WTC11 (cell line): Measurements from ENCODE around the gene UBL4A. TPM values are rescaled to one million over a fixed set of nuclear protein-coding genes. Genes with fewer than 3 reads are reported as not detected.

ENCODE experiments used
- ATAC-seq: fragments of 200-7000 bp; cut with Tn5 transposase; 2 replicates; pipeline ENCODE4 v1.10.0; 2021; ENCODE audit warnings: mild to moderate bottlenecking, moderate library complexity
- CTCF ChIA-PET: fragments of 300-600 bp; sonication (Branson Sonifier 250); formaldehyde crosslinking; loops from one replicate; lab custom pipeline; 2021; ENCODE audit warnings: antibody characterized with exemption; lab: Charles Lee
- POLR2A ChIA-PET: fragments of 350-600 bp; sonication (Branson Sonifier 250); formaldehyde crosslinking; loops from one replicate; lab custom pipeline; 2021; ENCODE audit warnings: antibody characterized with exemption; lab: Charles Lee
- DNase-seq: peaks from one replicate; pipeline ENCODE4 v3.0.0; 2021; ENCODE audit warnings: low spot score
- H3K27ac Mint-ChIP-seq: 2 replicates; pipeline ENCODE4 v1.8.0; 2021; ENCODE audit warnings: mixed read lengths
- H3K27me3 Mint-ChIP-seq: 2 replicates; pipeline ENCODE4 v1.8.0; 2021; ENCODE audit warnings: low read depth, mild to moderate bottlenecking, moderate library complexity, mixed read lengths
- H3K36me3 Mint-ChIP-seq: 2 replicates; pipeline ENCODE4 v1.8.0; 2021; ENCODE audit warnings: mixed read lengths
- H3K4me1 Mint-ChIP-seq: 2 replicates; pipeline ENCODE4 v1.8.0; 2022; ENCODE audit warnings: mixed read lengths
- H3K4me3 Mint-ChIP-seq: 2 replicates; pipeline ENCODE4 v1.8.0; 2021; ENCODE audit warnings: mild to moderate bottlenecking, moderate library complexity, mixed read lengths
- H3K9me3 Mint-ChIP-seq: 2 replicates; pipeline ENCODE4 v1.8.0; 2021; ENCODE audit warnings: mixed read lengths
- FOXP1 ChIP-seq: sonication (generic); formaldehyde crosslinking; IDR thresholded peaks from 2 replicates; pipeline ENCODE4 v1.8.0; 2022; ENCODE audit warnings: missing genetic modification reagents, mild to moderate bottlenecking, moderate library complexity, borderline replicate concordance
- HMGA2 ChIP-seq: fragments of 250-450 bp; sonication (Bioruptor Pico); IDR thresholded peaks from 2 replicates; pipeline ENCODE4 v1.4.0; 2021; ENCODE audit warnings: mild to moderate bottlenecking, moderate library complexity
- NFE2L1 ChIP-seq: sonication (generic); formaldehyde crosslinking; IDR thresholded peaks from 2 replicates; pipeline ENCODE4 v1.8.1; 2023; ENCODE audit warnings: missing genetic modification reagents
- NFYB ChIP-seq: sonication (generic); formaldehyde crosslinking; conservative IDR thresholded peaks from 2 replicates; pipeline ENCODE4 v1.8.0; 2022; ENCODE audit warnings: low read depth, missing genetic modification reagents
- NR3C1 ChIP-seq: sonication (generic); formaldehyde crosslinking; conservative IDR thresholded peaks from 2 replicates; pipeline ENCODE4 v1.8.1; 2023; ENCODE audit warnings: low read depth, mild to moderate bottlenecking, missing genetic modification reagents
- PRRX2 ChIP-seq: fragments of 250-450 bp; sonication (Bioruptor Pico); IDR thresholded peaks from 2 replicates; pipeline ENCODE4 v1.8.0; 2021; ENCODE audit warnings: mild to moderate bottlenecking
- RELA ChIP-seq: sonication (generic); formaldehyde crosslinking; IDR thresholded peaks from 2 replicates; pipeline ENCODE4 v1.8.1; 2022; ENCODE audit warnings: missing genetic modification reagents, mild to moderate bottlenecking, borderline replicate concordance
- TCF7 ChIP-seq: sonication (generic); formaldehyde crosslinking; IDR thresholded peaks from 2 replicates; pipeline ENCODE4 v1.8.0; 2022; ENCODE audit warnings: mild to moderate bottlenecking, low read depth, missing genetic modification reagents, moderate library complexity
- TP53 ChIP-seq: sonication (generic); formaldehyde crosslinking; IDR thresholded peaks from 2 replicates; pipeline ENCODE4 v1.8.1; 2023; ENCODE audit warnings: mild to moderate bottlenecking, missing genetic modification reagents
- ZNF121 ChIP-seq: sonication (generic); formaldehyde crosslinking; IDR thresholded peaks from 2 replicates; pipeline ENCODE4 v1.8.0; 2023; ENCODE audit warnings: missing genetic modification reagents
- ZNF317 ChIP-seq: sonication (generic); formaldehyde crosslinking; IDR thresholded peaks from 2 replicates; pipeline ENCODE4 v1.8.1; 2023; ENCODE audit warnings: low read depth, mild to moderate bottlenecking, moderate library complexity, missing genetic modification reagents, borderline replicate concordance
- ZNF671 ChIP-seq: fragments of 250-450 bp; sonication (Bioruptor Pico); IDR thresholded peaks from 2 replicates; pipeline ENCODE4 v1.8.0; 2021; ENCODE audit warnings: mild to moderate bottlenecking
- total RNA-seq: library from RNA; stranded (reverse); gene quantifications from 3 replicates; pipeline ENCODE4 v1.2.3, GENCODE V29; 2021
- TF ChIP-seq, protein P1 (sequence below): fragments of 250-450 bp; sonication (Bioruptor Pico); IDR thresholded peaks from 2 replicates; pipeline ENCODE4 v1.8.0; 2021; ENCODE audit warnings: mild to moderate bottlenecking
- TF ChIP-seq, protein P2 (sequence below): sonication (generic); formaldehyde crosslinking; IDR thresholded peaks from 2 replicates; pipeline ENCODE4 v1.8.1; 2023; ENCODE audit warnings: mild to moderate bottlenecking, missing genetic modification reagents
- TF ChIP-seq, protein P3 (sequence below): sonication (generic); formaldehyde crosslinking; IDR thresholded peaks from 2 replicates; pipeline ENCODE4 v1.8.1; 2023; ENCODE audit warnings: mild to moderate bottlenecking, missing genetic modification reagents, borderline replicate concordance
- TF ChIP-seq, protein P4 (sequence below): fragments of 250-450 bp; sonication (Bioruptor Pico); IDR thresholded peaks from 2 replicates; pipeline ENCODE4 v1.9.0; 2021; ENCODE audit warnings: mild to moderate bottlenecking
- TF ChIP-seq, protein P5 (sequence below): sonication (generic); formaldehyde crosslinking; IDR thresholded peaks from 2 replicates; pipeline ENCODE4 v1.8.1; 2023; ENCODE audit warnings: mild to moderate bottlenecking, missing genetic modification reagents, moderate library complexity

The UBL4A gene
- total RNA-seq, 1 experiment from 2014 or later, result 34.0 TPM

DNA sequence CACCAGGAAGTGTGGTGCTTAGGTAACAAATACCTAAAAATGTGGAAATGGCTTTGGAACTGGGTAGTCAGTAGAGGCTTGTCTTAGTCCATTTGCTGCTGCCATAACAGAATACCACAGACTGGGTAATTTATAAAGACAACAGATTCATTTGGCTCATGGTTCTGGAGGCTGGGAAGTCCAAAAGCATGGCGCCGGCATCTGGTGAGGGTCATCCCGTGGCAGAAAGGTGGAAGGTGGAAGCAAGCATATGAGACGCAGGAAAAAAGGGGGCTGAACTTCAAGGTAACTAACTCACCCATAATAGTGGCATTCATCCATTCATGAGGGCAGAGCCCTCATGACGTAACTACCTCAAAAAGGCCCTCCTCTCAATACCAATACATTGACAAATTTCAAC lies 23.0 kb upstream of the UBL4A start:
- Mint-ChIP-seq H3K4me1 (no peaks in the 10 kb centered on the region), H3K27me3 (no peaks in the 10 kb centered on the region; the same call in 1 of the 2 replicates), H3K27ac (no peak overlapping the region), H3K9me3 (no peaks in the 10 kb centered on the region), H3K36me3 (peaks cover 15% of the 10 kb centered on the region), H3K4me3 (no peak overlapping the region)
- POLR2A ChIA-PET, result no interaction called here
- CTCF ChIA-PET, result no interaction called here
- ATAC-seq (no peak), DNase-seq (no peak)
- TF ChIP-seq, protein P1, sequence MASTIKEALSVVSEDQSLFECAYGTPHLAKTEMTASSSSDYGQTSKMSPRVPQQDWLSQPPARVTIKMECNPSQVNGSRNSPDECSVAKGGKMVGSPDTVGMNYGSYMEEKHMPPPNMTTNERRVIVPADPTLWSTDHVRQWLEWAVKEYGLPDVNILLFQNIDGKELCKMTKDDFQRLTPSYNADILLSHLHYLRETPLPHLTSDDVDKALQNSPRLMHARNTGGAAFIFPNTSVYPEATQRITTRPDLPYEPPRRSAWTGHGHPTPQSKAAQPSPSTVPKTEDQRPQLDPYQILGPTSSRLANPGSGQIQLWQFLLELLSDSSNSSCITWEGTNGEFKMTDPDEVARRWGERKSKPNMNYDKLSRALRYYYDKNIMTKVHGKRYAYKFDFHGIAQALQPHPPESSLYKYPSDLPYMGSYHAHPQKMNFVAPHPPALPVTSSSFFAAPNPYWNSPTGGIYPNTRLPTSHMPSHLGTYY, result no peak
- TF ChIP-seq, protein P2, sequence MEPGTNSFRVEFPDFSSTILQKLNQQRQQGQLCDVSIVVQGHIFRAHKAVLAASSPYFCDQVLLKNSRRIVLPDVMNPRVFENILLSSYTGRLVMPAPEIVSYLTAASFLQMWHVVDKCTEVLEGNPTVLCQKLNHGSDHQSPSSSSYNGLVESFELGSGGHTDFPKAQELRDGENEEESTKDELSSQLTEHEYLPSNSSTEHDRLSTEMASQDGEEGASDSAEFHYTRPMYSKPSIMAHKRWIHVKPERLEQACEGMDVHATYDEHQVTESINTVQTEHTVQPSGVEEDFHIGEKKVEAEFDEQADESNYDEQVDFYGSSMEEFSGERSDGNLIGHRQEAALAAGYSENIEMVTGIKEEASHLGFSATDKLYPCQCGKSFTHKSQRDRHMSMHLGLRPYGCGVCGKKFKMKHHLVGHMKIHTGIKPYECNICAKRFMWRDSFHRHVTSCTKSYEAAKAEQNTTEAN (CRISPR knock-in tag), result no peak
- TF ChIP-seq TP53 (CRISPR knock-in tag), result no peak
- TF ChIP-seq FOXP1 (CRISPR knock-in tag), result no peak
- no peak for TF ChIP-seq NFYB (CRISPR knock-in tag)
- no peak for TF ChIP-seq ZNF317
- TF ChIP-seq RELA, result no peak
- TF ChIP-seq, protein P3, sequence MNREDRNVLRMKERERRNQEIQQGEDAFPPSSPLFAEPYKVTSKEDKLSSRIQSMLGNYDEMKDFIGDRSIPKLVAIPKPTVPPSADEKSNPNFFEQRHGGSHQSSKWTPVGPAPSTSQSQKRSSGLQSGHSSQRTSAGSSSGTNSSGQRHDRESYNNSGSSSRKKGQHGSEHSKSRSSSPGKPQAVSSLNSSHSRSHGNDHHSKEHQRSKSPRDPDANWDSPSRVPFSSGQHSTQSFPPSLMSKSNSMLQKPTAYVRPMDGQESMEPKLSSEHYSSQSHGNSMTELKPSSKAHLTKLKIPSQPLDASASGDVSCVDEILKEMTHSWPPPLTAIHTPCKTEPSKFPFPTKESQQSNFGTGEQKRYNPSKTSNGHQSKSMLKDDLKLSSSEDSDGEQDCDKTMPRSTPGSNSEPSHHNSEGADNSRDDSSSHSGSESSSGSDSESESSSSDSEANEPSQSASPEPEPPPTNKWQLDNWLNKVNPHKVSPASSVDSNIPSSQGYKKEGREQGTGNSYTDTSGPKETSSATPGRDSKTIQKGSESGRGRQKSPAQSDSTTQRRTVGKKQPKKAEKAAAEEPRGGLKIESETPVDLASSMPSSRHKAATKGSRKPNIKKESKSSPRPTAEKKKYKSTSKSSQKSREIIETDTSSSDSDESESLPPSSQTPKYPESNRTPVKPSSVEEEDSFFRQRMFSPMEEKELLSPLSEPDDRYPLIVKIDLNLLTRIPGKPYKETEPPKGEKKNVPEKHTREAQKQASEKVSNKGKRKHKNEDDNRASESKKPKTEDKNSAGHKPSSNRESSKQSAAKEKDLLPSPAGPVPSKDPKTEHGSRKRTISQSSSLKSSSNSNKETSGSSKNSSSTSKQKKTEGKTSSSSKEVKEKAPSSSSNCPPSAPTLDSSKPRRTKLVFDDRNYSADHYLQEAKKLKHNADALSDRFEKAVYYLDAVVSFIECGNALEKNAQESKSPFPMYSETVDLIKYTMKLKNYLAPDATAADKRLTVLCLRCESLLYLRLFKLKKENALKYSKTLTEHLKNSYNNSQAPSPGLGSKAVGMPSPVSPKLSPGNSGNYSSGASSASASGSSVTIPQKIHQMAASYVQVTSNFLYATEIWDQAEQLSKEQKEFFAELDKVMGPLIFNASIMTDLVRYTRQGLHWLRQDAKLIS, result no peak
- TF ChIP-seq, protein P4, sequence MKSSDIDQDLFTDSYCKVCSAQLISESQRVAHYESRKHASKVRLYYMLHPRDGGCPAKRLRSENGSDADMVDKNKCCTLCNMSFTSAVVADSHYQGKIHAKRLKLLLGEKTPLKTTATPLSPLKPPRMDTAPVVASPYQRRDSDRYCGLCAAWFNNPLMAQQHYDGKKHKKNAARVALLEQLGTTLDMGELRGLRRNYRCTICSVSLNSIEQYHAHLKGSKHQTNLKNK (CRISPR knock-in tag), result no peak
- no peak for TF ChIP-seq ZNF121
- TF ChIP-seq TCF7 (CRISPR knock-in tag), result no peak
- no peak for TF ChIP-seq ZNF671
- TF ChIP-seq HMGA2, result no peak
- no peak for TF ChIP-seq NFE2L1 (CRISPR knock-in tag)

DNA sequence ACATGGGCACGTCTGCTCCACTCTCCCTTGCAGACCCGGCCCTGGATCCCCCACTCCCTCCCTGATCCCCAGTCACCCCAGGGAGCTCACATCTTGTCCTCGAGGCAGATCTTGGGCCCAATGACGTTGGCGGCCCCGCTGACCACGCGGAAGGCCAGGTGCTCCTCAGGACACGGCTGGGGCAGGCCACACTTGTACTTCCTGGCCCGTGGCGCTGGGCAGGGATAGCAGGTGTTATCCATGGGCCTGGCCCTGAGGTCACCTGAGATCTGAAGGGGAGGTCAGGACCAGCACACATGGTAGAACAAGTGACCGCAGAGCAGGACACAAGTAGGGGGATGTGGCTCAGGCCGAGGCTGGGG lies 21.9 kb upstream of the UBL4A start:
- H3K27ac Mint-ChIP-seq, result no peak overlapping the region
- ChIA-PET POLR2A (no interaction called here), CTCF (no interaction called here)
- peaks cover 15% of the 10 kb centered on the region for H3K36me3 Mint-ChIP-seq
- TF ChIP-seq, protein P5, sequence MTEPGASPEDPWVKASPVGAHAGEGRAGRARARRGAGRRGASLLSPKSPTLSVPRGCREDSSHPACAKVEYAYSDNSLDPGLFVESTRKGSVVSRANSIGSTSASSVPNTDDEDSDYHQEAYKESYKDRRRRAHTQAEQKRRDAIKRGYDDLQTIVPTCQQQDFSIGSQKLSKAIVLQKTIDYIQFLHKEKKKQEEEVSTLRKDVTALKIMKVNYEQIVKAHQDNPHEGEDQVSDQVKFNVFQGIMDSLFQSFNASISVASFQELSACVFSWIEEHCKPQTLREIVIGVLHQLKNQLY, result no peak
- TF ChIP-seq NR3C1 (CRISPR knock-in tag), result no peak
- no peak for TF ChIP-seq PRRX2 (CRISPR knock-in tag)
- no peaks in the 10 kb centered on the region for H3K9me3 Mint-ChIP-seq
- ATAC-seq (no peak), DNase-seq (no peak)
- H3K4me3 Mint-ChIP-seq, result no peak overlapping the region
- H3K4me1 Mint-ChIP-seq, result no peaks in the 10 kb centered on the region
- H3K27me3 Mint-ChIP-seq, result no peaks in the 10 kb centered on the region
